HFFc6 (cell line): ENCODE results near the gene PACSIN1. TPM values are rescaled to one million over a fixed set of nuclear protein-coding genes. Genes with fewer than 3 reads are reported as not detected.

Source experiments
- DNase-seq: peaks from one replicate; pipeline ENCODE4 v3.0.0-alpha.2; 2018
- H3K27ac Mint-ChIP-seq: 2 replicates; pipeline ENCODE4 v1.8.0; 2020; ENCODE audit warnings: mild to moderate bottlenecking, mixed read lengths
- H3K27me3 Mint-ChIP-seq: 2 replicates; pipeline ENCODE4 v1.8.0; 2021; ENCODE audit warnings: mild to moderate bottlenecking, moderate library complexity, mixed read lengths; ENCODE audit not compliant: insufficient read depth
- H3K36me3 Mint-ChIP-seq: 2 replicates; pipeline ENCODE4 v1.8.0; 2021; ENCODE audit warnings: low read depth, mixed read lengths
- H3K4me1 Mint-ChIP-seq: 2 replicates; pipeline ENCODE4 v1.8.0; 2020; ENCODE audit warnings: low read depth, mixed read lengths
- H3K4me3 Mint-ChIP-seq: 2 replicates; pipeline ENCODE4 v1.8.0; 2020; ENCODE audit warnings: mild to moderate bottlenecking, moderate library complexity, mixed read lengths
- H3K9me3 Mint-ChIP-seq: 2 replicates; pipeline ENCODE4 v1.8.0; 2020; ENCODE audit warnings: mild to moderate bottlenecking, mixed read lengths
- total RNA-seq, 6 experiments: library from RNA; stranded (reverse); fragmentation: NEBNext Ultra II Directional; extraction: Animal tissue kit (Norgen Biotek cat#: 25700); gene quantifications; 2 replicates in 1 of 6; 3 replicates in 5 of 6; pipeline ENCODE4 v1.2.3, GENCODE V29; 2021
- TF ChIP-seq, protein P1 (sequence below): fragments of 200-600 bp; sonication (generic); IDR thresholded peaks from 2 replicates; pipeline ENCODE4 v1.5.0; 2021; ENCODE audit warnings: antibody characterized with exemption, mild to moderate bottlenecking

Gene PACSIN1
- total RNA-seq, 6 experiments from 2014 or later: not detected

DNA sequence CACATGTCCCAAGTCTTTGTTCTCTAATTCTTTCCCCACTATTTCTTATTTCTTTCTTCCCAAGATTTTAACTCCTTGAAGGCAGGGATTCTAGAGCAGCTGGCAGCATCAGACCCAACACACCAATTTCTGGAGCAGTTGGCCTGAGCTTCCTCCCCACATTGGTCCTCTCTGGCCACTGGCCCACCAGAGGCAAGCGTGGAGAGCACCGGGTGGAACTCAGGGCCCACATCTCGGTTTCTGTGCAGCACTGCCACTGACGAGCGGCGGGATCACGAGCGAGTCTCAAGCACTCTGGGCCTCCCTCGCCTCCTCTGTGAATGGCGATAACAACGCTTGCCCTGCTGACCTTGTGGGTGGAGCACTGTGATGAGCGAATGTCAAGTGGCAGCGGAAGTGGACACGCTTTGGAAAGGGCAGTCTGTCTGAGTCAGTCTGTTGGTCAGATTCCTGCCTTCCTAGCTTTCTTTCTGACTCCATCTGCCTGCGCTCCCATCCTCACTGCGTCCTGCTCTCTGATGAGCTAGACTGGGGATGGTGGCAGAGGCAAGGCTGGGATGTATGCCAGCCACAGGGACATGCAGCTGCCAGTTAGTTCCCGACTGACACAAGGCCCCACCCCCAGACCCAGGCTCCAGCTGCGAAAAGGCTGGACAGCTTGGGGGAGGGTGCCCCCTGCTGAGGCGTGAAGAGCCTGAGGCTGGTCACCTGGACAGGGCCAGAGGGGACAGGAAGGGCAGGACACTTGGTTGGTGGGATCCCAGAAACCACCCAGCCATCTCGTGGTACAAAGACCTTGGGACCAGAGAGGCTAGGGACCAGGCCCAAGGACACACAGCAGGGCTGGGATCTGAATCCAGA is 94.7 kb downstream of the PACSIN1 start:
- peaks cover 15% of the 10 kb centered on the region for H3K4me1 Mint-ChIP-seq
- H3K4me3 Mint-ChIP-seq: no peak overlapping the region
- H3K27ac Mint-ChIP-seq: peak overlapping the region; percentile 60; the same call in 1 of the 2 replicates
- no peaks in the 10 kb centered on the region; the same call in 1 of the 2 replicates for H3K9me3 Mint-ChIP-seq
- peaks cover 7% of the 10 kb centered on the region for H3K27me3 Mint-ChIP-seq
- TF ChIP-seq, protein P1, sequence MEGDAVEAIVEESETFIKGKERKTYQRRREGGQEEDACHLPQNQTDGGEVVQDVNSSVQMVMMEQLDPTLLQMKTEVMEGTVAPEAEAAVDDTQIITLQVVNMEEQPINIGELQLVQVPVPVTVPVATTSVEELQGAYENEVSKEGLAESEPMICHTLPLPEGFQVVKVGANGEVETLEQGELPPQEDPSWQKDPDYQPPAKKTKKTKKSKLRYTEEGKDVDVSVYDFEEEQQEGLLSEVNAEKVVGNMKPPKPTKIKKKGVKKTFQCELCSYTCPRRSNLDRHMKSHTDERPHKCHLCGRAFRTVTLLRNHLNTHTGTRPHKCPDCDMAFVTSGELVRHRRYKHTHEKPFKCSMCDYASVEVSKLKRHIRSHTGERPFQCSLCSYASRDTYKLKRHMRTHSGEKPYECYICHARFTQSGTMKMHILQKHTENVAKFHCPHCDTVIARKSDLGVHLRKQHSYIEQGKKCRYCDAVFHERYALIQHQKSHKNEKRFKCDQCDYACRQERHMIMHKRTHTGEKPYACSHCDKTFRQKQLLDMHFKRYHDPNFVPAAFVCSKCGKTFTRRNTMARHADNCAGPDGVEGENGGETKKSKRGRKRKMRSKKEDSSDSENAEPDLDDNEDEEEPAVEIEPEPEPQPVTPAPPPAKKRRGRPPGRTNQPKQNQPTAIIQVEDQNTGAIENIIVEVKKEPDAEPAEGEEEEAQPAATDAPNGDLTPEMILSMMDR: no peak
- DNase-seq: peak; percentile 16
- H3K36me3 Mint-ChIP-seq: no peaks in the 10 kb centered on the region

DNA sequence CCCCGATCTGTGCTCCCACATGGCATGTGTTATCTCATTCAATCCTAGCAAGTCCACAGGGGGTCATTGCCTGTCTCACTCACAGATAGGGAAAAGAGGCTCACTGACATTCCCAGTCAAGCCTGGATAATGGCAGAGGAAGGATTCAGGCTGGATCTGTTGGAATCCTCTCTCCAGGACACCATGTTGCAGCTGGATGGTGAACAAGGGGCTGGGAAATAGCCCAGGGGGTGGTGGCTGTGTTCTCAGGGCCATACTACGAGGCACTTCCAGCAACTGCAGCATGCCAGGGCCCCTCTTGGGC is 95.3 kb downstream of the PACSIN1 start:
- no peak overlapping the region for H3K4me3 Mint-ChIP-seq
- no peak overlapping the region for H3K27ac Mint-ChIP-seq
- H3K36me3 Mint-ChIP-seq: no peaks in the 10 kb centered on the region
- TF ChIP-seq, protein P1: no peak
- DNase-seq: no peak
- H3K9me3 Mint-ChIP-seq: no peaks in the 10 kb centered on the region; the same call in 1 of the 2 replicates
- peaks cover 7% of the 10 kb centered on the region for H3K27me3 Mint-ChIP-seq
- peaks cover 13% of the 10 kb centered on the region for H3K4me1 Mint-ChIP-seq

DNA sequence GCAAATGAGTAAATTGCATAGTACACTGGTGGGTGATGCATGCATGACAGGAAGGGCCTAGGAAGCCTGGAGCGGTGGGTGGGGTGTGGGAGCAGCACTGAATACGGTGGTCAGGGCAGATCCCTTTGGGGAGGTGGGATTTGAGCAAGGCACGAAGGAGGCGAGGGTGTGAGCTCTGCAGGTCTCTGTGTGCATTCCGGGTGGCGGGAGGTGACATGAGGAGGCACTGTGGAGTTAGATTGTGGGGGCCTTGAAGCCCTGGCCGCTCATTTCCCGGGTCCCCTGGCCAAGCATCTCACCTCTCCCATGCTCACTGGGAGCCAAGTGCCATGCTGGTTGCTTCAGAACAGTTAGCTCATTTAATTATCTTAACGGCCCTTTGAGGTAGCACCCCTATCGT is 96.5 kb downstream of the PACSIN1 start:
- Mint-ChIP-seq H3K27ac (no peak overlapping the region), H3K4me1 (peaks cover 9% of the 10 kb centered on the region), H3K9me3 (no peaks in the 10 kb centered on the region; the same call in 1 of the 2 replicates), H3K36me3 (no peaks in the 10 kb centered on the region), H3K27me3 (peaks cover 5% of the 10 kb centered on the region), H3K4me3 (no peak overlapping the region)
- TF ChIP-seq, protein P1: no peak
- no peak for DNase-seq

- peaks cover 9% of the 10 kb centered on the region for H3K4me1 Mint-ChIP-seq
- H3K4me3 Mint-ChIP-seq: no peak overlapping the region
- TF ChIP-seq, protein P1: no peak
- DNase-seq: no peak
- peaks cover 5% of the 10 kb centered on the region for H3K27me3 Mint-ChIP-seq
- H3K36me3 Mint-ChIP-seq: no peaks in the 10 kb centered on the region
- no peaks in the 10 kb centered on the region; the same call in 1 of the 2 replicates for H3K9me3 Mint-ChIP-seq
- H3K27ac Mint-ChIP-seq: no peak overlapping the region
Measured at GRCh38 chr6:34562861-34563512, 97.1 kb downstream of the PACSIN1 start.

DNA sequence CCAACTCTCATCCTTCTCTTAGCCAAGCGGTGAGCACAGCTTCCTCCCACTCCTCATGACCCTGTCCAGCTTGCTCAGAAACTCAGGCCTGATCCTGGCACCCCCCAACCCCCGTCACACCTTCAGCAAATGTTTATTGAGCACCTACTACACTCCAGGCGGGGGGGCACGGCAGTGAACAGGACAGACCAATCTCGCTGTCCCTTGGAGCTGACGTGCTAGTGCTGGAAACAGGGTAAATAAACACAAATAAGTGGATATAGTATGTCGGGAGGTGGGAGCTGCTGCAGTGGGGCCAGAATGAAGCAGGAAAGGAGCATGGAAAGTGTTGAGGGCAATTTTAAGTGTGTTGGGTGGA is 97.6 kb downstream of the PACSIN1 start:
- Mint-ChIP-seq H3K36me3 (no peaks in the 10 kb centered on the region), H3K27me3 (peaks cover 5% of the 10 kb centered on the region), H3K27ac (no peak overlapping the region), H3K4me1 (peaks cover 9% of the 10 kb centered on the region), H3K9me3 (no peaks in the 10 kb centered on the region; the same call in 1 of the 2 replicates), H3K4me3 (no peak overlapping the region)
- DNase-seq: no peak
- TF ChIP-seq, protein P1: no peak
